HG02763 (cell line): ENCODE results near the gene CRYBG1.

Experiments used
- ATAC-seq: cut with Tn5 transposase; IDR thresholded peaks from one replicate; pipeline ENCODE4 v1.9.1; 2021; ENCODE audit warnings: mild to moderate bottlenecking, moderate library complexity; ENCODE audit not compliant: unreplicated experiment

Gene CRYBG1

DNA sequence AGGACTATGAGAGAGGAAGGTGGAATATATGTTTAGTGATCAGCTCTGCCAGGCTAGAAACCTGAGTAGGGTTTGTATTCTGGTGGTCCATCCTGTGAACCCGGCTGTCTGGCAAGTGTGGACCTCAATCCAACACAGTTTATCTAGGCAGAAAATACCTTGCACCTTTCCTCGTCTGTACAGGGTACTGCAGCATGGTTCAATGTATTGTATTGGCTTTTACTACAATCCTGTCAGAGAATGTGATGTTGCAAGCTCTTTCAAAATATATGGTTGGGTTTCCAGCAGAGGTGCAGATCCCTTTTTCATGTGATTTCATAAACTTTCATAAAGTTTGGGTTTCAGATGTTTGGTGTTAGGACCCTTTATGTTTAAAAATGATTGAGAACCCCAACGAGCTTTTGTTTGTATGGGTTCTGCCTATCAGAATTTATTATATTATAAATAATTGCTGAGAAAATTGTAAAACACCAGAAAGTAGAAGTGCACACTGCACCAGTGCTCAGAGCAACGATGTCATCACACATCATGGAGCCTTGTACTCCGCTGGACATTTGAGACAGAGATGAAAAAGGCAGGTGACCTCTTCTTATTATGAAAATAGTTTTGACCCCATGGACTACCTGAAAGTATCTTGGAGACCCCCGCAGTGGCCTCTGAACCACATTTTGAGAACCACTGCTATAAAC lies 162.2 kb downstream of the CRYBG1 start:
- ATAC-seq: no peak

DNA sequence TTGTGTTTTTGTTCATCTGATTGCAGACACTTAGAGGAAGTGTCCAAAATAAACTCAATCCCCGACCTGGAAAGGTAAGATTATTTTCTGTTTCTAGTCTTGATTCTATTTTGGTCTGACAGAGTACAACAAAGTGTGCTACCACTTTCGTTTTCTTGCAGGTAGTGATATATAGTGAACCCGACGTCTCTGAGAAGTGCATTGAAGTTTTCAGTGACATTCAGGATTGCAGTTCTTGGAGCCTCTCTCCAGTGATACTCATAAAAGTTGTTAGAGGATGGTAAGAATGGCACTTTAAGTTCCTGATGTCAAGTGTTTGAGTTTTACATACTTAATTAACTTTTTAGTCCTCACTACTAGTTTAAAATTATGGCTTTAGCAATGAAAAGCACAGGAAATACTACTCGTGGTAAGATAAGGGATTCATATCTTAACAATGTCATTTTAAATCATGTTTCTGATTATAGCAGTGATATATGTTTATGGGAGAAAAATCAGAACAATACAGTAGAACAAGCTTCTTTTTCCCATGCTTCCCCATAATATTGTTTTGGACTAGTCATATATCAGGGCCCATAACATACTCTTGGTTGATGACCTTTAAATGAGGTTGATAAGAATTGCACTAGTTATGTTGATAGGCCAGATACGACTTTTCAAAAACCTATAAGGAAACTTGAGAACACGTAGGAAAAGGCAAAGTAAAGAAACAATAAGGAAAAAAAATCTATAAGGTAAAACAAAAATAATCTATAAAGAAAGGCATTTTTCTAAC lies 164.8 kb downstream of the CRYBG1 start:
- peak; percentile 43 for ATAC-seq

GRCh38 chr6:106525882-106526275 lies 165.4 kb downstream of the CRYBG1 start:
- no peak for ATAC-seq

GRCh38 chr6:106527117-106527516 lies 166.6 kb downstream of the CRYBG1 start:
- ATAC-seq: no peak

DNA sequence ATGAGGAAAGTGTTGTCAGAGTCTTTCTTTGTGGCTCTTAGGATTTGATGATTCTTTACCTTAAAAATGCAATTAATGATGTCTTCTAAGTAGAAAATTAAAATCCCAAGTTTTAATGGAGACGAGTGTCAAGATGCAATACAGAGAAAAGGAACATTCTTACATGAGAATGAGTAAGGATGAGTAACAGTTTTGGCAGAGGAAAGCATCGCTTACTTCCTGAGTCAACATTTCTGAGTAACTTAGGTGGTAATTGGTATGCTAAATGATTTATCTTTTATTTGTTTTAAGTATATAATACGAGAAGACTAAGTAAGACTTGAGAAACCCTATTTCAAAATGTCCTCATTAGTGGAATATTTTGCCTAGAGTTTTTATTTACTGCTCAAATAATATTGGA lies 167.5 kb downstream of the CRYBG1 start:
- no peak for ATAC-seq

GRCh38 chr6:106528521-106528920 lies 168.0 kb downstream of the CRYBG1 start:
- no peak for ATAC-seq

GRCh38 chr6:106529438-106529837 lies 168.9 kb downstream of the CRYBG1 start:
- ATAC-seq: no peak

DNA sequence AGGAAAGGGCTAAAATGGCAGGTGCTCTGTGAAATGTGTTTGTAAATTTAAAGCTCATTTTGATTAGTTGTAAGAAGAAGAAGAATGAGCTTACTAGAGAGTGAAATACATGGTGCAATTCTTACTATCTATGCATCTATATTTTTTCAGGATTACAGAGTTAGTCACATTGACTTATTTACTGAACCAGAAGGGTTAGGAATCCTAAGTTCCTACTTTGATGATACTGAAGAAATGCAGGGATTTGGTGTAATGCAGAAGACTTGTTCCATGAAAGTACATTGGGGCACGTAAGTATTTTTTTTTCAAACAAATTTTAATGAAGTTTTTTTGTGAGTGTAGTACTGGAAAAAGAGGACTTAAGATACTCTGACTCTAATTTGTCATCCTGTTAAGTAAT lies 169.5 kb downstream of the CRYBG1 start:
- no peak for ATAC-seq

GRCh38 chr6:106530502-106530901 lies 170.0 kb downstream of the CRYBG1 start:
- ATAC-seq: no peak

GRCh38 chr6:106533054-106533453 lies 172.5 kb downstream of the CRYBG1 start:
- no peak for ATAC-seq

GRCh38 chr6:106534004-106534403 lies 173.5 kb downstream of the CRYBG1 start:
- no peak for ATAC-seq

DNA sequence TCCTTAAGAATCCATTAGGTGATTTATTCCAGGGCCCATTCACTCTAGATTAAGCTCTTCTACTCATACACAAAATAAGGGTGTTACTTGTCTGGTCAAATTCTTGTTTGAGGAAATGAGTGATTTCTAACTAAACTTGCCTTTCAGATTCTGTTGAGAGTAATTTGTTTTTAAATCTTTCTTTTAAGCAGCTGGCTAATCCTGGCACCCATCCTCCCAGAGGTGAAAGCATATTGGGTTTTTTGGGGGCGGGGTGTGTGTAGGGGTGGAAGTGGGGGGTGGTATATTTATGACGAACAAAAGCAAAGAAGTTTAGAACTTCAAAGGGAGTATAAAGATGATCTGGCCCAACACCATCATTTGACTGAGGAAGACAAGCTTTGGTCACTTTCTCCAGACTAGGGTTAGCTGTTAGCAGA lies 174.1 kb downstream of the CRYBG1 start:
- ATAC-seq: no peak

DNA sequence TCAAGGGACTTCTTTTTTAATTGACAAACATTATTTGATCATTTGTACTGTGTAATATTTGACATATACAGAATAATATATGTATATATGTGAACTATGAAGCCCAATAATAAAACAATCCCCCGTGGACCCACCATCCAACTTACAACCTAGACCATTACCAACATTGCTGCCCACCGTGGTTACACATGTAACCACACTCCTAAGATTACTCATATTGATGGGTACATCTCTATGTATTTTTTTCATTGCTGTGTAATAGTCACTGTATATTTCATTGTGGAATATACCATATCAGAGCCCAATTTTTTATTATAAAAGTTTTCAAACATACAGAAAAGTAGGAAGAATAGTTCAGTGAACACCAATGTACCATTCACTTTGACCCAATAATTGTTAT lies 174.5 kb downstream of the CRYBG1 start:
- ATAC-seq: no peak

- no peak for ATAC-seq
Observed at GRCh38 chr6:106536357-106536756, 175.8 kb downstream of the CRYBG1 start.

- no peak for ATAC-seq
Observed at GRCh38 chr6:106536851-106537250, 176.3 kb downstream of the CRYBG1 start.

DNA sequence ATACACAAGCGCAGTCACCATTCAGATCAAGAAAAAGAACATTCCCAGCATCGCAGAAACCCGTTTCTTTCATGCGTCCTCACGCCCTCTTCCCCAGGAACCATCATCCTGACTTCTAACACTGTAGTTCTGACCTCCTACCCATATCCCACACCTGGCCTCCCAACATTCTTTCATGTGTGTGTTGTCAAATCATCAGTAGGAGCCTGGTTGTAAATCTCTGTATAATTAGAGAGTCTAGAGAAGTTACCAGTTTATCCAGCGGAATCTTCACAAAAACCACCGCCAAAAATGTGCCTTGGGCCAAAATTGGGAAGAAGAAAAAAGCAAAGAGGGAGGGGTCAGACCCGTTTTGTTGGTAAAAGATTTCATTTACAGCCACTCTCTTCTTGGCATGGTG lies 177.1 kb downstream of the CRYBG1 start:
- no peak for ATAC-seq

DNA sequence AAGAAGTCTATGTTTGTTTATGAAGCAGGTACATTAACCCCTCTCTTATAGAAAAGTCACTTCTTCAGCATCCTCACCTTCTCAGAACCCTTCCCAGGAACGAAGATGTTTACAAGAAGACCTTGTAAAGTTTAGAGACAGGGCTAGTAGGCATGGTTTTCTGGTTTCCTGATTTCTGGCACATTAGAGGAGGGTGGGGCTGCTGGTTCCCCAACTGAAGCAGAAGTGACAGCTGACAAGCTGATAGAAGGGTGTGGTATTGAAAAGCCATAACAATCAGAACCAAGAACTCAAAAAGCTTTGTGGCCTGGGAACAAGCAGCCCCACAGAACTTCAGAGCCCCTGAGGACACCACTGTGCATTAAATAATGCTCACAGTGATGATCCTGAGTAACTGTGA lies 177.6 kb downstream of the CRYBG1 start:
- no peak for ATAC-seq

GRCh38 chr6:106539936-106540335 lies 179.4 kb downstream of the CRYBG1 start:
- no peak for ATAC-seq

- ATAC-seq: no peak
Observed at GRCh38 chr6:106540432-106540831, 179.9 kb downstream of the CRYBG1 start.

GRCh38 chr6:106540907-106541306 lies 180.4 kb downstream of the CRYBG1 start:
- ATAC-seq: no peak

DNA sequence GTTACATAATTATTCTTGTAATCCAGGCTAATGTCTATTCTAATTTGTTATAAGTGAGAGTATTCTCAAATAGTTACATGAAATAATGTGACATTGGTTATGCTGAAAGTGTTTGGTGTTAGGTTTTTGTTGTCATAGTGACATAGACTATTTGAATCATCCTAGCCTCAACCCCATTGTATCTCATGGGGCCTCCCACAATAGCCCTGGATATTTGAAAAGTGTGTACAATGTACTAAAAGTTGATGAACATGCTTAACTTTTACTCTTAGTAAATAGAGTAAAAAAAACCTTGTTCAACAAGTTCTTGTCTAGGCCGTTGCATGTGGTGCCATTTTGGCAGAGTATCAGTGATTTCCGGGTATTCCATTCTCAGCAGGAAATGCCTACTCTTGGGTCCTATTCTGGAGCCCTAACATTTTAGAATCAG lies 185.8 kb downstream of the CRYBG1 start:
- ATAC-seq: no peak

DNA sequence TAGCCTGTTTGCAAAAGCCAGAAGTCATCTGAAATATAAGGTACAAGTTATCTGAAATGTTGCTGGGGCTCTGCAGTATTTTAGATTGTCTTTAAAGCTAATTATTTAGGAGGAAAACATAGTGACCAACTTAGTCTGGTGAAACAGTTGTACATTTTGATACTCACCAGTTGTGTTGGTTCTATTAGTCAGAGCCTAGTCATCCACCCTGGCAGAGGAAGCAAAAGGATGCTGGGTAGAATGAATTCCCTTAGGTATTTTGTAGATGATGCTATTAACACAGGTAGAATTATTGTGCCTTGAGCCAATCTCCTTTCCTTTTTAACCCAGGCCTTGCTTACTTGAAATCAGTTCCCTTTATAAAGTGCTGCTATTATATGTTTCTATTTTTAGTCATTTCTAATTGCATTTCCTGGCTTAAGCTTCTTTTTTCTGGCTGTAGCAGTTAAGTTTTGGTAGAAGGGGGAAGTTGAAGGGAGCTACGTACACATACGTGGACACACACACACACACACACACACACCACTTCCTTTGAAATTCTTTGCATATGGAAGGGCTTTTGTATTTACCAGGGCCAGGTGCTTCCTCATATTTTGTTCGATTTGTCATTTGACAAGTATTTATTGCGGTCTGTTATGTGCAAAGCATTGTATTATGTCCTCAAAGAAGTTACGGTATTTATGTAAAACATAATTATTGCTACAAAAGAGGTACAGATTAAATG lies 186.3 kb downstream of the CRYBG1 start:
- ATAC-seq: no peak
